OCI-LY1 (cell line): ENCODE data around the gene SHC4.

ENCODE experiments used
- H2AFZ ChIP-seq: fragments of 200-600 bp; sonication (generic), shearing (Covaris generic); 2 replicates; pipeline ENCODE4 v1.6.0; 2014; ENCODE audit warnings: antibody characterized with exemption, mild to moderate bottlenecking, low read length
- H3F3A ChIP-seq: fragments of 200-600 bp; sonication (generic), shearing (Covaris generic); 2 replicates; pipeline ENCODE4 v1.6.0; 2014; ENCODE audit warnings: mild to moderate bottlenecking, antibody characterized with exemption, low read length, moderate library complexity; ENCODE audit not compliant: insufficient read depth
- H3K27ac ChIP-seq: fragments of 200-600 bp; sonication (generic); 2 replicates; pipeline ENCODE4 v1.5.1; 2014; ENCODE audit warnings: low read length, mixed run types, mild to moderate bottlenecking, low read depth; ENCODE audit not compliant: poor library complexity, severe bottlenecking
- H3K27me3 ChIP-seq: fragments of 200-600 bp; sonication (generic); 2 replicates; pipeline ENCODE4 v1.6.0; 2014; ENCODE audit warnings: antibody characterized with exemption, mild to moderate bottlenecking, low read length, moderate library complexity; ENCODE audit not compliant: insufficient read depth
- H3K36me3 ChIP-seq: fragments of 200-600 bp; sonication (generic); 2 replicates; pipeline ENCODE4 v1.6.1; 2014; ENCODE audit warnings: mild to moderate bottlenecking, antibody characterized with exemption, low read length, moderate library complexity, mixed read lengths; ENCODE audit not compliant: insufficient read depth
- H3K4me1 ChIP-seq: fragments of 200-600 bp; sonication (generic); 2 replicates; pipeline ENCODE4 v1.5.1; 2014; ENCODE audit warnings: mild to moderate bottlenecking, low read length, moderate library complexity; ENCODE audit not compliant: insufficient read depth, severe bottlenecking
- H3K4me2 ChIP-seq: fragments of 200-600 bp; sonication (generic), shearing (Covaris generic); 2 replicates; pipeline ENCODE4 v1.6.1; 2014; ENCODE audit warnings: low read length
- H3K4me3 ChIP-seq: fragments of 200-600 bp; sonication (generic); 2 replicates; pipeline ENCODE4 v1.5.1; 2014; ENCODE audit warnings: low read length, low read depth, mild to moderate bottlenecking, mixed read lengths; ENCODE audit not compliant: poor library complexity, severe bottlenecking
- H3K79me2 ChIP-seq: fragments of 200-600 bp; shearing (Covaris generic); 2 replicates; pipeline ENCODE4 v1.6.1; 2016; ENCODE audit warnings: mixed run types, low read length, mixed read lengths; ENCODE audit not compliant: insufficient read depth
- H3K9ac ChIP-seq: fragments of 200-600 bp; sonication (generic), shearing (Covaris generic); 2 replicates; pipeline ENCODE4 v1.6.1; 2014; ENCODE audit warnings: mild to moderate bottlenecking, low read length, mixed read lengths
- H3K9me2 ChIP-seq: fragments of 200-600 bp; sonication (generic), shearing (Covaris generic); 2 replicates; pipeline ENCODE4 v1.6.1; 2014; ENCODE audit warnings: low read depth, mild to moderate bottlenecking, low read length, mixed read lengths
- H3K9me3 ChIP-seq: fragments of 200-600 bp; shearing (Covaris generic); 2 replicates; pipeline ENCODE4 v1.6.1; 2014; ENCODE audit warnings: low read length, mixed read lengths
- H4K20me1 ChIP-seq: fragments of 200-600 bp; sonication (generic), shearing (Covaris generic); 2 replicates; pipeline ENCODE4 v1.6.0; 2016; ENCODE audit warnings: mild to moderate bottlenecking, low read length; ENCODE audit not compliant: insufficient read depth
- CTCF ChIP-seq: fragments of 200-600 bp; sonication (generic), shearing (Covaris generic); IDR thresholded peaks from 2 replicates; pipeline ENCODE4 v1.5.1; 2017; ENCODE audit warnings: mild to moderate bottlenecking, antibody characterized with exemption, low read length, moderate library complexity, mixed read lengths
- EZH2 ChIP-seq: fragments of 200-600 bp; sonication (generic), shearing (Covaris generic); IDR thresholded peaks from 2 replicates; pipeline ENCODE4 v1.8.0; 2017; ENCODE audit warnings: borderline replicate concordance, mixed run types, mild to moderate bottlenecking, antibody characterized with exemption, low read length, moderate library complexity, mixed read lengths

The SHC4 gene

GRCh38 chr15:48962662-48963523, 826 bp downstream of the SHC4 start:
- no peak overlapping the region for H3K9ac ChIP-seq
- H2AFZ ChIP-seq = no peak overlapping the region
- H3K4me3 ChIP-seq = no peak overlapping the region
- H3K36me3 ChIP-seq = no peaks in the 10 kb centered on the region
- H3K27me3 ChIP-seq = no peaks in the 10 kb centered on the region
- no peaks in the 10 kb centered on the region for H3K9me2 ChIP-seq
- no peaks in the 10 kb centered on the region for H3K4me1 ChIP-seq
- no peaks in the 10 kb centered on the region for H4K20me1 ChIP-seq
- H3K9me3 ChIP-seq = no peaks in the 10 kb centered on the region
- H3K79me2 ChIP-seq = no peaks in the 10 kb centered on the region
- no peak for TF ChIP-seq CTCF
- TF ChIP-seq EZH2 = no peak
- H3K27ac ChIP-seq = no peak overlapping the region
- H3K4me2 ChIP-seq = no peak overlapping the region
- H3F3A ChIP-seq = no peaks in the 10 kb centered on the region

GRCh38 chr15:48955967-48956366, 7.8 kb downstream of the SHC4 start:
- H3K27me3 ChIP-seq = no peaks in the 10 kb centered on the region; the same call in 1 of the 2 replicates
- H4K20me1 ChIP-seq = no peaks in the 10 kb centered on the region
- no peaks in the 10 kb centered on the region for H3K9me2 ChIP-seq
- H3K9ac ChIP-seq = no peak overlapping the region
- H3K27ac ChIP-seq = no peak overlapping the region
- H3K4me2 ChIP-seq = no peak overlapping the region
- TF ChIP-seq CTCF (no peak), EZH2 (no peak)
- no peaks in the 10 kb centered on the region for H3K79me2 ChIP-seq
- H3K36me3 ChIP-seq = no peaks in the 10 kb centered on the region
- no peaks in the 10 kb centered on the region for H3K4me1 ChIP-seq
- no peak overlapping the region for H3K4me3 ChIP-seq
- no peaks in the 10 kb centered on the region for H3K9me3 ChIP-seq
- H3F3A ChIP-seq = no peaks in the 10 kb centered on the region
- no peak overlapping the region for H2AFZ ChIP-seq

- no peaks in the 10 kb centered on the region for H3K4me1 ChIP-seq
- H3K4me3 ChIP-seq = no peak overlapping the region
- no peak overlapping the region for H2AFZ ChIP-seq
- no peaks in the 10 kb centered on the region for H3F3A ChIP-seq
- no peaks in the 10 kb centered on the region for H3K9me3 ChIP-seq
- no peaks in the 10 kb centered on the region for H3K79me2 ChIP-seq
- TF ChIP-seq EZH2 (no peak), CTCF (no peak)
- H3K9ac ChIP-seq = no peak overlapping the region
- H3K9me2 ChIP-seq = no peaks in the 10 kb centered on the region
- no peaks in the 10 kb centered on the region for H4K20me1 ChIP-seq
- no peak overlapping the region for H3K4me2 ChIP-seq
- H3K27ac ChIP-seq = no peak overlapping the region
- H3K36me3 ChIP-seq = no peaks in the 10 kb centered on the region
- no peaks in the 10 kb centered on the region; the same call in 1 of the 2 replicates for H3K27me3 ChIP-seq
Measured at GRCh38 chr15:48955370-48955769, 8.3 kb downstream of the SHC4 start.
